ENCODE measurements around the gene DEXI. TPM values are rescaled to one million over a fixed set of nuclear protein-coding genes. Genes with fewer than 3 reads are reported as not detected.
"Not testable (repeated sequence)": the region's sequence is repeated elsewhere in the genome, so short reads cannot be mapped to it uniquely, and the experiment has no call there.

The DEXI gene
- total RNA-seq, 1 donor: 34.0 TPM

GRCh38 chr16:10945065-10945787, 3.0 kb upstream of the DEXI start:
- Histone ChIP-seq H3K4me2 (ENCODE audit: insufficient read depth, low read length) (peak overlapping the region; percentile 93), H3K79me2 (ENCODE audit: insufficient read depth, low read length) (peaks cover 69% of the 10 kb centered on the region), H3K27ac (ENCODE audit: low read depth, low read length) (peak overlapping the region; percentile 55), H3K36me3 (ENCODE audit: insufficient read depth, low read length) (no peaks in the 10 kb centered on the region), H3K27me3 (ENCODE audit: insufficient read depth, low read length) (no peaks in the 10 kb centered on the region), H3K9me3 (ENCODE audit: low read depth, low read length) (no peaks in the 10 kb centered on the region), H4K20me1 (ENCODE audit: insufficient read depth, low read length) (peaks cover 49% of the 10 kb centered on the region), H3K4me1 (ENCODE audit: insufficient read depth, low read length) (peaks cover 54% of the 10 kb centered on the region), H2AFZ (ENCODE audit: low read length) (peak overlapping the region; percentile 82), H3K4me3 (ENCODE audit: insufficient read depth, low read length) (peak overlapping the region; percentile 94)
- no peak for TF ChIP-seq CTCF (IDR thresholded peaks at IDR 0.05; ENCODE audit: extremely low read depth, low read depth, low read length)
- no peak for DNase-seq (ENCODE audit: insufficient read length, low spot score, missing footprints)

DNA sequence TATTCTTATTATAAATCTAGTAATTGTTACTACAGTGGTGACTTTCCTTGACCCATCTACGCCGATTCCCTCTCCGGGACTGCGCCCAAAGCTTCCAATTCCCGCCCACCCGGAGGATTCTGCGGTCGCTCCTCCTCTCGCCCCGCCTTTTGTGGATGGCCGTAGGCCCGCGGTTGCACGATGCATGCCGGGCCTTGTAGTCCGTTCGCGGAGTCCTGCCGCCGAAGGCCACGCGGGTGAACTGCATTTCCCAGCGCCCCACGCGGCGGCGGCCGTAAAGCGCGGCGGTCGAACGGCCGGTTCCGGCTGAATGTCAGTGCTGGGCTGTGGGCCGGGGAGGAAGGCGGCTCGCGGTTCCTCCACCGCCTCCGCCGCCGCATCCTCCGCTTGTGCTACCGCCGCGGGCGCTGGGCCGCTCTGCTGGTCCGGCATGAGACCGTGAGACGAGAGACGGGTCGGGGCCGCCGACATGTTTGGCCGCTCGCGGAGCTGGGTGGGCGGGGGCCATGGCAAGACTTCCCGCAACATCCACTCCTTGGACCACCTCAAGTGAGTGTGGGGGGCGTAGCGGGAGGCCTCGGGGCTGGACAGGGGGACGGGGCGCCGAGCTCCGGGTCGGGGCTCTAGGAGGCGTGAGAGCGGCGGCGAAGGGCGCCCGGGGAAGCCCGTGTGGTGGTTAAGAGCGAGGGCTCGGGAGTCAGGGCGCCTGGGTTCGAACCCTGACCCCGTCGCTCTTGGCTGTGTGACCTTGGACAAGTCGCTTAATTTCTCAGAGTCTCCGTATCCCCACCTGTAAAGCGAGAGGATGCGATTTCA, 2.2 kb upstream of the DEXI start, which contains the start of gene CLEC16A:
CLEC16A (plus strand) TSS at position 316 of the 816 bp plus-strand sequence; CDS start at position 470, 154 bp downstream.
- H3K9me3 ChIP-seq (ENCODE audit: low read depth, low read length): no peaks in the 10 kb centered on the region
- H3K4me1 ChIP-seq (ENCODE audit: insufficient read depth, low read length): peaks cover 55% of the 10 kb centered on the region
- TF ChIP-seq CTCF (IDR thresholded peaks at IDR 0.05; ENCODE audit: extremely low read depth, low read depth, low read length): no peak
- H3K27me3 ChIP-seq (ENCODE audit: insufficient read depth, low read length): no peaks in the 10 kb centered on the region
- DNase-seq (ENCODE audit: insufficient read length, low spot score, missing footprints): peak; percentile 99
- H2AFZ ChIP-seq (ENCODE audit: low read length): peak within 1 kb of the TSS; percentile 82
- H3K4me3 ChIP-seq (ENCODE audit: insufficient read depth, low read length): peak within 1 kb of the TSS; percentile 94
- peaks cover 49% of the 10 kb centered on the region for H4K20me1 ChIP-seq (ENCODE audit: insufficient read depth, low read length)
- peak within 1 kb of the TSS; percentile 93 for H3K4me2 ChIP-seq (ENCODE audit: insufficient read depth, low read length)
- peak within 1 kb of the TSS; percentile 55 for H3K27ac ChIP-seq (ENCODE audit: low read depth, low read length)
- peaks cover 69% of the 10 kb centered on the region for H3K79me2 ChIP-seq (ENCODE audit: insufficient read depth, low read length)
- H3K36me3 ChIP-seq (ENCODE audit: insufficient read depth, low read length): no peaks in the 10 kb centered on the region

DNA sequence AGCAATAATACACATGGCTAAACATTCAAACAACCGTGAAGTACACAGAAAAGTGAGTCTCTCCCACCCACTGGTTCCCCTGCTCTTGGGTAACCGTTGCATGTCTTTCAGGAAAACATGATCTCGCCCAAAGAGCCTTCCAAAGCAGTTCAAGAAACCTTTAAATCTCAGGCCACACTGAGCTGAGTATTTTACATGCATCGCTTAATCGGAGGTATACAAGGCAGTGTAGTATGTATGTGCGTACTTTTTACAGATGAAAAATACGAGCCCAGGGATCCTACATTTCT, 741 bp upstream of the DEXI start:
- H3K4me3 ChIP-seq (ENCODE audit: insufficient read depth, low read length): peak overlapping the region; percentile 81
- peaks cover 62% of the 10 kb centered on the region for H3K4me1 ChIP-seq (ENCODE audit: insufficient read depth, low read length)
- peak overlapping the region; percentile 100 for H3K4me2 ChIP-seq (ENCODE audit: insufficient read depth, low read length)
- H3K36me3 ChIP-seq (ENCODE audit: insufficient read depth, low read length): peaks cover 6% of the 10 kb centered on the region
- peak; percentile 58 for DNase-seq (ENCODE audit: insufficient read length, low spot score, missing footprints)
- peak overlapping the region; percentile 99 for H2AFZ ChIP-seq (ENCODE audit: low read length)
- H3K27ac ChIP-seq (ENCODE audit: low read depth, low read length): no peak overlapping the region
- peaks cover 50% of the 10 kb centered on the region for H4K20me1 ChIP-seq (ENCODE audit: insufficient read depth, low read length)
- TF ChIP-seq CTCF (IDR thresholded peaks at IDR 0.05; ENCODE audit: extremely low read depth, low read depth, low read length): no peak
- peaks cover 71% of the 10 kb centered on the region for H3K79me2 ChIP-seq (ENCODE audit: insufficient read depth, low read length)
- H3K27me3 ChIP-seq (ENCODE audit: insufficient read depth, low read length): no peaks in the 10 kb centered on the region
- H3K9me3 ChIP-seq (ENCODE audit: low read depth, low read length): no peaks in the 10 kb centered on the region

- Histone ChIP-seq H2AFZ (ENCODE audit: low read length) (peak overlapping the region; percentile 53), H3K79me2 (ENCODE audit: insufficient read depth, low read length) (peaks cover 75% of the 10 kb centered on the region), H3K4me1 (ENCODE audit: insufficient read depth, low read length) (peaks cover 72% of the 10 kb centered on the region), H4K20me1 (ENCODE audit: insufficient read depth, low read length) (peaks cover 57% of the 10 kb centered on the region), H3K36me3 (ENCODE audit: insufficient read depth, low read length) (peaks cover 10% of the 10 kb centered on the region), H3K4me2 (ENCODE audit: insufficient read depth, low read length) (peak overlapping the region; percentile 100), H3K4me3 (ENCODE audit: insufficient read depth, low read length) (peak overlapping the region; percentile 81)
- H3K27ac ChIP-seq (ENCODE audit: low read depth, low read length); H3K9me3 ChIP-seq (ENCODE audit: low read depth, low read length); DNase-seq (ENCODE audit: insufficient read length, low spot score, missing footprints); H3K27me3 ChIP-seq (ENCODE audit: insufficient read depth, low read length): not testable (repeated sequence)
These were observed 325 bp downstream of the DEXI start for GRCh38 chr16:10941935-10942351.
